ENCODE data around the gene LRFN2. TPM values are rescaled to one million over a fixed set of nuclear protein-coding genes. Genes with fewer than 3 reads are reported as not detected.

Gene LRFN2
- total and polyA plus RNA-seq, 2 donors (not counting 1 experiment from before 2014, with no cell fraction given) = not detected

DNA sequence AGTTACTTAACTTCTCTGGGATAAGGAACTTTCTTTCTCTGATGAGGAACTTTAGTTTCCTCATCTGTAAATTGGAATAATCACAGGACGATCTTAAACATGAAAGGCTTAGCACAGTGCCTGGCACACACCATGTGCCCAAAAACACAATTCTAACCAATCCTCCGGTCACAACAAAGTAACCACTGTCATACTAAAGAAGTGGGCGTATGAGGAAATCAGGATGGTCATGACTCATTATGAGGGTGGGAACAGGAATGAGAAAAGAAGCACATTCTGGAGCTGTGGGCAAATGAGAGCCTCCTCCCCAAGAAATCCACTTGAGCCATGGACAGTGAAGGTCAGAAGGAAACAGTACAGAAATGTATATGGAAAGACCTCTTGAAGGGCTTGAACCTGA, 82.9 kb downstream of the LRFN2 start:
- H3K4me3 ChIP-seq (ENCODE audit: control extremely low read depth in 1 of 5, extremely low read depth in 1 of 5, insufficient read depth in 1 of 5, low read depth in 2 of 5, low read length in 4 of 5) = no peak overlapping the region
- H3K4me1 ChIP-seq (ENCODE audit: control insufficient read depth in 2 of 2, insufficient read depth in 2 of 2, low read length in 2 of 2) = no peaks in the 10 kb centered on the region
- H3K27me3 ChIP-seq (replicated peaks in 1 of 4; ENCODE audit: control extremely low read depth in 1 of 4, control insufficient read depth in 3 of 4, insufficient read depth in 4 of 4, low read length in 3 of 4) = no peaks in the 10 kb centered on the region
- H3K79me2 ChIP-seq (ENCODE audit: control insufficient read depth, insufficient read depth, low read length) = no peaks in the 10 kb centered on the region
- no peak for TF ChIP-seq EZH2 (IDR thresholded peaks at IDR 0.05; ENCODE audit: borderline replicate concordance, insufficient read depth, low read depth, low read length, poor library complexity, severe bottlenecking)
- TF ChIP-seq, protein P1, sequence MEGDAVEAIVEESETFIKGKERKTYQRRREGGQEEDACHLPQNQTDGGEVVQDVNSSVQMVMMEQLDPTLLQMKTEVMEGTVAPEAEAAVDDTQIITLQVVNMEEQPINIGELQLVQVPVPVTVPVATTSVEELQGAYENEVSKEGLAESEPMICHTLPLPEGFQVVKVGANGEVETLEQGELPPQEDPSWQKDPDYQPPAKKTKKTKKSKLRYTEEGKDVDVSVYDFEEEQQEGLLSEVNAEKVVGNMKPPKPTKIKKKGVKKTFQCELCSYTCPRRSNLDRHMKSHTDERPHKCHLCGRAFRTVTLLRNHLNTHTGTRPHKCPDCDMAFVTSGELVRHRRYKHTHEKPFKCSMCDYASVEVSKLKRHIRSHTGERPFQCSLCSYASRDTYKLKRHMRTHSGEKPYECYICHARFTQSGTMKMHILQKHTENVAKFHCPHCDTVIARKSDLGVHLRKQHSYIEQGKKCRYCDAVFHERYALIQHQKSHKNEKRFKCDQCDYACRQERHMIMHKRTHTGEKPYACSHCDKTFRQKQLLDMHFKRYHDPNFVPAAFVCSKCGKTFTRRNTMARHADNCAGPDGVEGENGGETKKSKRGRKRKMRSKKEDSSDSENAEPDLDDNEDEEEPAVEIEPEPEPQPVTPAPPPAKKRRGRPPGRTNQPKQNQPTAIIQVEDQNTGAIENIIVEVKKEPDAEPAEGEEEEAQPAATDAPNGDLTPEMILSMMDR (IDR thresholded peaks at IDR 0.05) = no peak
- no peaks in the 10 kb centered on the region for H4K20me1 ChIP-seq (ENCODE audit: control insufficient read depth, insufficient read depth, low read length, poor library complexity, severe bottlenecking)
- Mint-ChIP-seq H3K4me3 (no peak overlapping the region), H3K9me3 (ENCODE audit: insufficient read depth) (no peaks in the 10 kb centered on the region), H3K27ac (no peak overlapping the region), H3K27me3 (no peaks in the 10 kb centered on the region), H3K4me1 (no peaks in the 10 kb centered on the region)
- DNase-seq = no peak
- H3K36me3 ChIP-seq (replicated peaks in 1 of 2; ENCODE audit: control extremely low read depth in 1 of 2, control insufficient read depth in 1 of 2, extremely low read depth in 1 of 2, insufficient read depth in 2 of 2, low read length in 1 of 2) = no peaks in the 10 kb centered on the region
- H3K27ac ChIP-seq (ENCODE audit: low read length in 2 of 2) = no peak overlapping the region
- ChIA-PET CTCF (no interaction called here), POLR2A (no interaction called here)
- no peaks in the 10 kb centered on the region for H3K9me3 ChIP-seq (ENCODE audit: control extremely low read depth in 1 of 3, control insufficient read depth in 2 of 3, insufficient read depth in 1 of 3, low read length in 2 of 3)
- intact Hi-C loops (cut with micrococcal nuclease) = no loop called here
- no peak overlapping the region for H3K9ac ChIP-seq (ENCODE audit: low read length)
- no peak overlapping the region for H2AFZ ChIP-seq (ENCODE audit: insufficient read depth, low read depth, low read length, poor library complexity, severe bottlenecking)
- ATAC-seq (ENCODE audit: low read depth) = no peak
- H3K4me2 ChIP-seq (replicated peaks; ENCODE audit: low read depth, low read length, poor library complexity, severe bottlenecking) = no peak overlapping the region
- no CpG with 5 or more reads among the region's 3 CpGs for WGBS (ENCODE audit: insufficient coverage)

DNA sequence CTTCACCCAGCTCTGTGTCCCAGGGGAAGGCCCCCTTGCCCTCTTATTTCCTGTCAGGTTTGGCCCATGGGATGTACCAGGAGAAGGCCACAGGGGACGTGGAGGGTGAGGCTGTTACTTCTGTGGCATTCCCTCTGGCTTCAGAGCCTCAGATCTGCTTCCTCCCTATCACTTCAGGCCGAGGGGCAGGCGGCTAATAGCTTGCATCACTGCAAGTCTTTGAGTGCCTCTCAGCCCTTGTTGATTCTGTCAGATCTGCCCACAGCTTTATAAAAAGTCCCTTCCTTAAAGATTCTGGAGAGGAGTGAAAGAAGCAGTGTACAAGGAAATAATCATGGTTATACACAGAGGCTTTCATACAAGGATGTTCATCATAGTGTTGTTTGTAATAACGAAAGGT, 86.9 kb downstream of the LRFN2 start:
- H3K4me1 ChIP-seq (ENCODE audit: control insufficient read depth in 2 of 2, insufficient read depth in 2 of 2, low read length in 2 of 2) = no peaks in the 10 kb centered on the region
- ChIA-PET POLR2A (no interaction called here), CTCF (no interaction called here)
- H3K36me3 ChIP-seq (replicated peaks in 1 of 2; ENCODE audit: control extremely low read depth in 1 of 2, control insufficient read depth in 1 of 2, extremely low read depth in 1 of 2, insufficient read depth in 2 of 2, low read length in 1 of 2) = no peaks in the 10 kb centered on the region
- no peaks in the 10 kb centered on the region for H3K27me3 Mint-ChIP-seq
- H4K20me1 ChIP-seq (ENCODE audit: control insufficient read depth, insufficient read depth, low read length, poor library complexity, severe bottlenecking) = no peaks in the 10 kb centered on the region
- H3K4me3 ChIP-seq (ENCODE audit: control extremely low read depth in 1 of 5, extremely low read depth in 1 of 5, insufficient read depth in 1 of 5, low read depth in 2 of 5, low read length in 4 of 5) = no peak overlapping the region
- no peak for TF ChIP-seq EZH2 (IDR thresholded peaks at IDR 0.05; ENCODE audit: borderline replicate concordance, insufficient read depth, low read depth, low read length, poor library complexity, severe bottlenecking)
- TF ChIP-seq, protein P1 (IDR thresholded peaks at IDR 0.05) = no peak
- H3K9me3 ChIP-seq (ENCODE audit: control extremely low read depth in 1 of 3, control insufficient read depth in 2 of 3, insufficient read depth in 1 of 3, low read length in 2 of 3) = no peaks in the 10 kb centered on the region
- DNase-seq (no peak), ATAC-seq (ENCODE audit: low read depth) (no peak)
- H3K4me2 ChIP-seq (replicated peaks; ENCODE audit: low read depth, low read length, poor library complexity, severe bottlenecking) = no peak overlapping the region
- H3K4me1 Mint-ChIP-seq = no peaks in the 10 kb centered on the region
- H3K27me3 ChIP-seq (replicated peaks in 1 of 4; ENCODE audit: control extremely low read depth in 1 of 4, control insufficient read depth in 3 of 4, insufficient read depth in 4 of 4, low read length in 3 of 4) = no peaks in the 10 kb centered on the region
- no peak overlapping the region for H2AFZ ChIP-seq (ENCODE audit: insufficient read depth, low read depth, low read length, poor library complexity, severe bottlenecking)
- 0% methylated on average over 1 of the region's 4 CpGs for WGBS (ENCODE audit: insufficient coverage)
- no peak overlapping the region for H3K27ac Mint-ChIP-seq
- no peak overlapping the region for H3K27ac ChIP-seq (ENCODE audit: low read length in 2 of 2)
- H3K79me2 ChIP-seq (ENCODE audit: control insufficient read depth, insufficient read depth, low read length) = no peaks in the 10 kb centered on the region
- intact Hi-C loops (cut with micrococcal nuclease) = no loop called here
- no peak overlapping the region for H3K9ac ChIP-seq (ENCODE audit: low read length)
- no peaks in the 10 kb centered on the region for H3K9me3 Mint-ChIP-seq (ENCODE audit: insufficient read depth)
- H3K4me3 Mint-ChIP-seq = no peak overlapping the region
